HG02981 (cell line): ENCODE measurements around the gene PAX5.

ENCODE experiments used
- ATAC-seq: cut with Tn5 transposase; IDR thresholded peaks from one replicate; pipeline ENCODE4 v1.9.1; 2021; ENCODE audit warnings: mild to moderate bottlenecking, moderate library complexity; ENCODE audit not compliant: unreplicated experiment

PAX5 gene

DNA sequence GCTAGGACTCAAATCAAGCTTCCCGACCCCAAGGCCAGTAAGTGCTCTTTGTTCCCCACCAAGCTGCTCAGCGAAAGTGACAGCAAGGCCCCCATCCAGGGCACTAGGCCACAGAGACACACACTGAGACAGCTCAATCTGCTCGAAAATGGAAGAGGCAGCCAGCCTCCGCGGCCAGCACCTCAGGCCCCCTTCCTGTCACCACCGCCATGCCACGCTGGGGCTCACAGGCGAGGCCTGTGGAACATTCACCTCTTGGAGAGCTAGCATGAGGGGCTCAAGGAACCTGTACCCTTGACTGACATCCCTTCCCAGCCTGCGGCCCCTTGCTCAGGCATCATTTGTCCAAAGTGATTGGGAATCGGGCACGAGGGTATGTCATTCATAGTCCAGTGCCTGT lies 71.4 kb downstream of the PAX5 start:
- no peak for ATAC-seq

GRCh38 chr9:36961561-36962325 lies 72.3 kb downstream of the PAX5 start:
- no peak for ATAC-seq

- ATAC-seq = no peak
These were observed 73.0 kb downstream of the PAX5 start for GRCh38 chr9:36961051-36961450.

DNA sequence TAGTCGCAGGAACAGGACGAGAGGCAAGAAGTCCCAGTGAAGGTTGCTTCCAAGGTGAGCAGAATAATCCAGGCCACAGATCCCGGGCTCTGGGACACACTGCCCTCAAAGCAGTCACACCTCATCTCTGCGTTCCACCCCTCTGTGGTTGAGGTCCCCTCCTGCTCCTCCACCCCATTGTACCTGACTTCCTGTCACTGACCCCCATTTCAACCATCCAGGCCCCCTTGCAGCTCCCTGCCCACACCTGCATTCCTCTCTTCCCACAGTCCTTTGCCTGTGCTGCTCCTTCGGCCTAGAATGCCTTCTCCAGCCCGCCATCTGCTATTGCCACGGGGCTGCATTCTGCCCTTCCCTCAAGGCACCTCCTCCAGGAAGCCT lies 73.5 kb downstream of the PAX5 start:
- ATAC-seq = no peak

DNA sequence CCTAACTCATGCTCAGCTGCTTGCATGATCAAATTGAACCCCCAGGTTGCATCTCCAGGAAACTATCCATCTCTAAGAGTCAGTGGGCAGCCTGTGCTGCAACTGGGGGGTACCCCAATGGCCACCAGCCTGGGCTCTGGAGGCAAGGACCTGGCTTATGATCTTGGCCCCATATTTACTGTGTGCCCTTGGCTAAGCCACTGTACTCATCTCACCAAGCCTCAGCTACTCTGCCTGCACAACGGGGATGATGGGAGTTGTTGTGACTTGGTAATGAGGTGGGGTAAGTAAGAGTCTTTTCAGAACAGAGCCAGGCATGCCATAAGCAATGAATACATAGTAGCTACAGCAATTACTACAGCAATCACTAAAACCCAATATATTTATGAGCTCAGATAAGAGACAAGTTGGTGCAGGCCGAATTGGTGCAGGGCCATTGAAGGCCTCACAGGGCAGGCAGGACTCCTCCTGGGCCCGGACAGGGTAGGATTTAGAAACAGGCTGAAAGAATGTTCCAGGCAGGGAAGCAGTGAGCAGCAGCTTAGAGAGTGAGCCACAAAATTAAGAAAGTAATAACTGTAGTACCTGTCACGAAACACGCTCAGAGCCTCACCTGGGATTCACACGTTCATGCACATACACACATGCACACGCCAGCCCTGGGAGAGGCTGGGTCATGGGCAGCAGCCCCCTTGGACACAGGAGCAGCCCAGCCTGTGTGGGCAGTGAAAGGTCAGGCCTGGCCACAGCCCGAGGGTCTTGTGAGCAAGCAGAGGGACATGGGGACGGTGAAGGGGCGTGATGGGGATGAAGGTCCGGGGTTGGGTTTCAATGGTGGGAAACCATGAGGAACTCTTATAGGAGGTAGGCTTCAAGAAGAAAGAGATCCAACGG lies 74.1 kb downstream of the PAX5 start:
- ATAC-seq = no peak

DNA sequence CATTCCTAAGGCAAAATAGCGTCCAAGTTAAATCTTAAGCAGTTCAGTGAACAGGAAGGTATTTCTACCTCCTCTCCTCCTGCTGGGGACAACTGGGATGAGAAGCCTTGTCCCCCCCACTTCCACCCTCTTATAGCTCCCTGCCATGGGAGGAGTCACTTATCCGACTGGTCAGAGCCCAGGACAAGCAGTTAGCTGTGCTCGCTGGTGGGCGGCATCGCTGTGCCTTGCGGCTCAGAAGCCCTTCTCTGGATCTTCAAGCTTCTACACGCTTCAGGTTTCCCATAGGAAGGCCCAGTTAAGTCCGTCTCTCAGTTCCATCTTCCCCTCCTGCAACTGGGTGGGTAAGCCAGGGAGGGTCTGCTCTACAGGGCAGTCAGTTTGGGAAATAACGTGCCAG lies 77.2 kb downstream of the PAX5 start:
- no peak for ATAC-seq

GRCh38 chr9:36950389-36950788 lies 83.7 kb downstream of the PAX5 start:
- ATAC-seq = no peak

GRCh38 chr9:36949466-36949865 lies 84.6 kb downstream of the PAX5 start:
- ATAC-seq = no peak

DNA sequence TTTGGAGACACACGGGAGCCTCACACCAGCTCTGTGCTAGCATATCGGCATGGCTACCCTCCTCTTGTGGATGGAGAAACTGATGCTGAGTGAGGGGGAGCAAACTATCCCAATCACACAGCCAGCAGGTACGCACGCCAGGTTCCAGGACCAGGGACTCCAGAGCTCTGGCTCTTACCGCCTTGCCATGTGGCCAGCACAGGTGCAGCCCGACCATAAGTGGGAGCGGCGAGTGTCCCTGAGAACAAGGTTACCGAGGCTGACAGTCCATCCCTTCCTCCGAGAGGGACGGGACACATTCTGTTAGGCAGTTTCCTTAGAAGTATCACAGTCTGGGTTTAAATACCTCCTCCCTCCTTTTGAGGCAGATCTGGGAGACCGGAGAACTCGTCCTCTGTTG lies 86.0 kb downstream of the PAX5 start:
- ATAC-seq = no peak

DNA sequence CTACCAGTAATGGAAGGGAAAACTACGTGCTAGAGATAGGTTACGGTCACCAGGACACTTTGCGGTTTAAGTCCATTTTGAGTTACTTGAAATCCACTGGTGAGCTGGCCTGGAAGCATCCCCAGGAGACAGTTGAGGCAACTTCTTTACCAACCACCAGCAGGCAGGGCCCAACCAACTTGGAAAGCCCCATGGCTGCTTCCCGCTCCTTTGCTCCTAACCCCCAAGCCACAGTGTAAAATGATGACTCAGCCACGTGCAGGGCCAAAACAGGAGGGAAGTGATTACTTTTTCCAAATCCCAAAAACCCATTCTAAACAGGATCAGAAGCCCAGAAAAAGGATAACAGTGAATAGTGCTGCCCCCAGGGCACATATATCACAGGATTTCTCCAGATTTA lies 87.4 kb downstream of the PAX5 start:
- ATAC-seq = no peak

- no peak for ATAC-seq
These were observed 88.1 kb downstream of the PAX5 start for GRCh38 chr9:36945999-36946398.

DNA sequence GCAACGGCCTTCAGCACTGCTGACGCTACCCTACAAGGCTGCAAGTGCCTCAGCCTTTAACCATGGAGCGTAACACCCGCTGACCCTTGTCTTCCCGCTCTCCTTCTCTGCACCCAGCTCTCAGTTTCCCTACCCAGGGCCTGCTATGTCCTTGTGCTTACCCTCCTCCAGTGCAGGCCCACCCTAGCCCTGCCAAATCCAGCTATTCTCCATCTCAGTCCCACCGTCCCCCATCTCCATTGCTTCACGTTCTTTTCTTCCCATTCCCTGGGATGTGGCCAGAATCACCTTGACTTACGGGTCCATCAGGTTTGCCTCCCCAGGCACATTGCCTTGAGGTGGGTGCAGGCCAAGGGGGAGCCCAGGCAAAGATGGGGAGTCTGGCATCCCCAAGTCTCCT lies 91.2 kb downstream of the PAX5 start:
- no peak for ATAC-seq

GRCh38 chr9:36941441-36941840 lies 92.6 kb downstream of the PAX5 start:
- no peak for ATAC-seq

DNA sequence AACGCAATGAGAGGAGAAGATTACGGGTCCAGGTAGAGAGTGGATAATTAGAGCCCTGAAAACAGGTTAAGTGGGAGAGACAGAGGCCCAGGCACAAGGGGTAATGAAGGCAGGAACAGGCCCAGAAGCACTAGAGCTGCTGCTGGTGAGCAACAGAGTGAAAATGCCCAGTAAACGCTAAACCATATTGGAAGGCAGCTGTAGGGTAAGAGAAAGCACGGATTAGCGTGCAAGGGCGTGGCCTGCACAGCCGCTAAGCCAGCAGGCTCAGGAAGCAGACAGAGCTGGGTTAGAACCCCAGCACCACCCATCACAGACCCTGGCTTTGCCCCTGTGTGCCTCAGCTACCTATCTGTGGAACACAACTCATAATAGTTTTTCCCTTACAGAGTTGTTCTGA lies 93.2 kb downstream of the PAX5 start:
- ATAC-seq = no peak

DNA sequence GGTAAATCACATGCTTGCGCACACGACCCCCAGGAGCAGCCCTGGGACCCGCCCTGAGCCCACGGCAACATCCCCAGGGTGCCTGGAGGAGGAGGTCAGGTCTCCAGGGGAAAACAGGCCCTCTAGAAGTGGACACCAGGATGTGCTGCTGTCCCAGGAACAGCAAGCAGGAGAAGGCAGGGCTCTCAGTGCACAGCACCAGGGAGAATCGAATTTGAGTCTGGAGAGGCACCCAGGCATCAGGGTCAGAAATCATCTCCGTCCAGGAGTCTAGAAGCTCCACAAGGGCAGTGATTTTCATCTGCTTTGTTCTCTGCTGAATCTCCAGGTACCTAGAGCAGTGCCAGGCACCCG lies 93.6 kb downstream of the PAX5 start:
- no peak for ATAC-seq

DNA sequence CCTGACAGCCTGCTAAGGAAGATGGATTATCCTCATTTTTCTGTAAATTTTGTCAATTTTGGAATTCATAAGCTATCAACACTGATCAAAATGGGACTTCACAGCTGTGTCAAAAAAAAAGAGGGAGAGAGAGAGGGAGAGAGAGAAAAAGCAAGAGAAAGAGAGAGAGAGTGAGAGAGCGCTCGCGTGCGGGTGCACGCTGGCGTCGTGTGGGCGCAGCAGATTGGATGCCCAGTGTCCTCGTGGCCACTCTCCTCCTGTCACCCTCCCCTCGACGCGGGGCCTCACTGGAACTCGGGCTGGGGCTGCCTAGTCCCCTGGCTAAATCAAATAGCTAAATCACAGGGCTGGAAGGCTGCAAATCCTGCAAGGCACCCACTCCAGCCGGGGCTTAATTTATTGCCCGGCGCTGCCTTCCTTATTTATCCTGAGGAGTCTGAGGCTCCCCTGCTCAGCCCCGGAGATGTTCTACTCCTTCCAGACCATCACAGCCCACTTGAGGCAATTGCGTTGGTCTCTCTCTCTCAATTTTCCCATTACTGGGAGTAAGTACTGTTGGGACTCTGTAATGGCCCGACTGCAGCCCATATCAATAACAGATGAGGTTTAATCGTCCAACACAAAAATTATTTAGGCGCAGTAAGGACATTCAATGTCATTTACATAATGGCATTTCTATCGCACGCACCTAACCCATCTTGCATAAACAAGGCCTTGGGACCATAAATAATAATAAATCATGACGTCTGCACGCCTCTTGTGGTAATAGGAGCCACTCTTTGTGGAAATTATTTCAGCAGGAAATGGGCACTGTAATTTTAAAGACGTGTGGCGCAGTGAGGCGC lies 94.2 kb downstream of the PAX5 start:
- no peak for ATAC-seq

DNA sequence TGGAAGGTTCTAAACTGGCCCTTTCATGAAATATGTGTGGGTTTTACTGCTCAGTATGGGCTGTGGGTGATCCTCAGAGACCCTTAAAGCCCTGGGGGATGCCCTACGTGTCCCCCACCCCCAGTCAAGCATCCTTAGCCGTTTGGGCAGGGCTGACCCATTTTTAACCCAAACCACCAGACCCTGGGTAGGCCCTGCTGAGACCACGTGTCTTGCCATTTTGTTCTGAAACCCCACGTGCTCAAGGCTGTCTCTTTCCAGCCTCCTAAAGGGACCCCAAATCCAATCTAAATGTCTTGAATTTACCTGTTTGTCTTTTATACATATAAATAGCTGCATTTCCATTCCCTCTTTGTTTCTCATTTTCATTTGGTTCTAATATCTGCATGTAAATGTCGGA lies 94.9 kb downstream of the PAX5 start:
- no peak for ATAC-seq

DNA sequence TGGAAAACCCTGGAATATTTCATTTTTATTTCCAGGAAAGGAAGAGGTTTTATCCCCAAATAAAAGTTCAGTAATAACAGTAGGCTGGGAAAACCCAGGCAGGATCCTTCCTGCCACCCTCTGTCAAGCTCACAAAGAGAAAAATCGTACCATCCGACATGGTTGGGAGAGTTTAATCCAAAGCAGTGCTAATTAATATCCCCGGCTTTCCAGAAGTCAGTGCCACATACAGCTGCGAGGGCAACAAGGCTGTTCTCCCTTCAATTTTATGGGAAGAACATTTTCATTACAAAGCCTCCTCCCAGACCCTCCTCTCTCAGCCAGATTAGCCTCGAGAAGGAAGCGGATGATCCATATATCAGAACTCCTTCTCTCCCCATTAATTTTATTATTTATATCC lies 95.5 kb downstream of the PAX5 start:
- ATAC-seq = no peak

DNA sequence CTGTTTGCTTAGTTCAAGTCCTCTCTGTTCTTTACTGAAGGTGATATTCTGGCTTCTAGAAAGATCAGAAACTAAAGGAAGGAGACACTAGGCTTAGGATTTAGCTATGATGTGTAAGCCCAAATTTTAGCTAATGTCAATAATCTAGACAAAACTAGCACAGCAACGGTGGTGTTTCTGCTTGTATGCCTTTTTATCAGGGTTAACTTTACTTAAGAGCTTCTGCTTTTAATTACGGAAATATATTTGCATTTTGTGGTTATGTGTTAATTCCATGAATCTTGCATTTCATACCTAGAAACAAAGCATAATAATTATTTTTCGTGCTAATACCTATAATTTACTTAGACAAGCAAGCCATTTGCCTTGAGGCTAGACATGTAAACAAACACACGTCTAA lies 96.1 kb downstream of the PAX5 start:
- ATAC-seq = no peak

GRCh38 chr9:36937346-36937745 lies 96.7 kb downstream of the PAX5 start:
- ATAC-seq = no peak

- ATAC-seq = no peak
These were observed 97.6 kb downstream of the PAX5 start for GRCh38 chr9:36936498-36936831.
